Kidney epithelial cell (primary cell): Measurements from ENCODE around the gene ANKRD52. TPM values are rescaled to one million over a fixed set of nuclear protein-coding genes. Genes with fewer than 3 reads are reported as not detected.
A peak's percentile ranks its signal among the peaks of the same experiment; 100 is the strongest.
"Not testable (repeated sequence)": the region's sequence is repeated elsewhere in the genome, so short reads cannot be mapped to it uniquely, and the experiment has no call there.

Experiments used
- DNase-seq: peaks from one replicate; pipeline ENCODE4 v3.0.0-alpha.2; 2010; ENCODE audit warnings: low read depth
- H3K27me3 ChIP-seq: 2 replicates; pipeline ENCODE4 v1.6.0; 2011; ENCODE audit warnings: low read length; ENCODE audit not compliant: control insufficient read depth, insufficient read depth
- H3K36me3 ChIP-seq: 2 replicates; pipeline ENCODE4 v1.5.1; 2011; ENCODE audit warnings: low read length; ENCODE audit not compliant: control insufficient read depth, insufficient read depth
- H3K4me3 ChIP-seq: 2 replicates; pipeline ENCODE4 v1.5.1; 2011; ENCODE audit warnings: low read depth, mild to moderate bottlenecking, control low read depth, low read length
- CTCF ChIP-seq: IDR thresholded peaks from 2 replicates; pipeline ENCODE4 v1.5.1; 2011; ENCODE audit warnings: mild to moderate bottlenecking, moderate library complexity, low read length, control low read depth, inconsistent platforms; ENCODE audit not compliant: insufficient read depth, poor library complexity, severe bottlenecking
- total RNA-seq: library from RNA; depleted of rRNA; stranded (reverse); fragments of >200 nt; gene quantifications from 2 replicates; pipeline ENCODE4 v1.2.3, GENCODE V29; 2015

The ANKRD52 gene
- total RNA-seq, 1 donor from 2014 or later = 38.8 TPM

GRCh38 chr12:56198836-56199235 lies 59.3 kb downstream of the ANKRD52 start:
- no peak for TF ChIP-seq CTCF
- no peaks in the 10 kb centered on the region for H3K36me3 ChIP-seq
- no peak overlapping the region for H3K4me3 ChIP-seq
- no peak for DNase-seq
- no peaks in the 10 kb centered on the region for H3K27me3 ChIP-seq

- Histone ChIP-seq H3K27me3 (no peaks in the 10 kb centered on the region), H3K36me3 (no peaks in the 10 kb centered on the region), H3K4me3 (no peak overlapping the region)
- TF ChIP-seq CTCF = no peak
- no peak for DNase-seq
Observed at GRCh38 chr12:56197921-56198635, 60.1 kb downstream of the ANKRD52 start.

GRCh38 chr12:56196818-56197550 lies 61.2 kb downstream of the ANKRD52 start:
- H3K36me3 ChIP-seq, H3K27me3 ChIP-seq, H3K4me3 ChIP-seq: not testable (repeated sequence)
- peak; percentile 19 for DNase-seq

GRCh38 chr12:56193025-56193578 lies 65.1 kb downstream of the ANKRD52 start:
- no peaks in the 10 kb centered on the region for H3K36me3 ChIP-seq
- no peaks in the 10 kb centered on the region for H3K27me3 ChIP-seq
- H3K4me3 ChIP-seq = no peak overlapping the region
- DNase-seq = no peak
- TF ChIP-seq CTCF = peak; percentile 81

- Histone ChIP-seq H3K4me3 (no peak overlapping the region), H3K27me3 (no peaks in the 10 kb centered on the region), H3K36me3 (no peaks in the 10 kb centered on the region)
- TF ChIP-seq CTCF = no peak
- no peak for DNase-seq
Observed at GRCh38 chr12:56192582-56192981, 65.6 kb downstream of the ANKRD52 start.

- Histone ChIP-seq H3K27me3 (no peaks in the 10 kb centered on the region), H3K4me3 (peak overlapping the region; percentile 77), H3K36me3 (no peaks in the 10 kb centered on the region)
- TF ChIP-seq CTCF = no peak
- DNase-seq = no peak
Observed at GRCh38 chr12:56190695-56191155, 67.5 kb downstream of the ANKRD52 start.
